Endometrial microvascular endothelial cells (primary cell): Measurements from ENCODE around the gene COL5A2. TPM values are rescaled to one million over a fixed set of nuclear protein-coding genes. Genes with fewer than 3 reads are reported as not detected.

Experiments
- in situ Hi-C: cut with HindIII; loops from 2 replicates; pipeline ENCODE4 v1.10.0; 2017; ENCODE audit warnings: low sequenced_read_pairs, low pct_unique_long_range_greater_than_20kb; ENCODE audit errors: inconsistent ontology term
- total RNA-seq: library from RNA; depleted of rRNA; stranded (reverse); fragments of >200 nt; gene quantifications from one replicate; pipeline ENCODE4 v1.2.3, GENCODE V29; 2015; ENCODE audit errors: inconsistent ontology term

COL5A2 gene
- total RNA-seq, 1 donor from 2014 or later = 41.6 TPM

GRCh38 chr2:189157456-189157855 is 22.1 kb downstream of the COL5A2 start:
- in situ Hi-C loops = no loop called here

- in situ Hi-C loops = no loop called here
Measured at GRCh38 chr2:189155795-189156194, 23.8 kb downstream of the COL5A2 start.

- in situ Hi-C loops = no loop called here
Measured at GRCh38 chr2:189153619-189154018, 25.9 kb downstream of the COL5A2 start.

- in situ Hi-C loops = no loop called here
Measured at GRCh38 chr2:189152483-189152882, 27.1 kb downstream of the COL5A2 start.

- in situ Hi-C loops = no loop called here
Measured at GRCh38 chr2:189151906-189152305, 27.7 kb downstream of the COL5A2 start.

- in situ Hi-C loops = no loop called here
Measured at GRCh38 chr2:189150033-189150432, 29.5 kb downstream of the COL5A2 start.

GRCh38 chr2:189147989-189148388 is 31.6 kb downstream of the COL5A2 start:
- in situ Hi-C loops = no loop called here

- in situ Hi-C loops = no loop called here
Measured at GRCh38 chr2:189147361-189147760, 32.2 kb downstream of the COL5A2 start.

- in situ Hi-C loops = no loop called here
Measured at GRCh38 chr2:189146553-189146952, 33.0 kb downstream of the COL5A2 start.

GRCh38 chr2:189144700-189145211 is 34.8 kb downstream of the COL5A2 start:
- in situ Hi-C loops = no loop called here

GRCh38 chr2:189143925-189144324 is 35.6 kb downstream of the COL5A2 start:
- in situ Hi-C loops = no loop called here

GRCh38 chr2:189142893-189143759 is 36.4 kb downstream of the COL5A2 start:
- in situ Hi-C loops = no loop called here

GRCh38 chr2:189138800-189139199 is 40.8 kb downstream of the COL5A2 start:
- in situ Hi-C loops = no loop called here

- in situ Hi-C loops = no loop called here
Measured at GRCh38 chr2:189137519-189137918, 42.0 kb downstream of the COL5A2 start.

GRCh38 chr2:189134485-189134884 is 45.1 kb downstream of the COL5A2 start:
- in situ Hi-C loops = no loop called here

GRCh38 chr2:189131991-189132390 is 47.6 kb downstream of the COL5A2 start:
- in situ Hi-C loops = no loop called here

- in situ Hi-C loops = no loop called here
Measured at GRCh38 chr2:189129971-189130370, 49.6 kb downstream of the COL5A2 start.

- in situ Hi-C loops = no loop called here
Measured at GRCh38 chr2:189128970-189129369, 50.6 kb downstream of the COL5A2 start.

- in situ Hi-C loops = no loop called here
Measured at GRCh38 chr2:189127756-189128155, 51.8 kb downstream of the COL5A2 start.

GRCh38 chr2:189125195-189125594 is 54.4 kb downstream of the COL5A2 start:
- in situ Hi-C loops = no loop called here

GRCh38 chr2:189124175-189124574 is 55.4 kb downstream of the COL5A2 start:
- in situ Hi-C loops = no loop called here
